ENCODE data around the gene CDCP2. TPM values are rescaled to one million over a fixed set of nuclear protein-coding genes. Genes with fewer than 3 reads are reported as not detected.

CDCP2 gene
- total and polyA plus RNA-seq, 2 of the 8 experiments (the other 6 are each of a cell fraction or from before 2014, with no cell fraction given) = not detected

- Histone ChIP-seq H3K9ac (replicated peaks in 1 of 4; ENCODE audit: extremely low read depth in 1 of 4, low read depth in 3 of 4, low read length in 3 of 4) (no peak overlapping the region), H3K23me2 (ENCODE audit: low read depth, low read length) (no peaks in the 10 kb centered on the region), H3K79me1 (ENCODE audit: low read depth, low read length) (0 out of 2 replicates have a peak, but pooled peaks cover 2% of the 10 kb centered on the region), H3K56ac (replicated peaks; ENCODE audit: insufficient read length, low read depth, low read length) (no peak overlapping the region), H3K4me1 (replicated peaks in 1 of 4; ENCODE audit: control insufficient read depth in 3 of 4, insufficient read depth in 4 of 4, low read length in 3 of 4) (no peaks in the 10 kb centered on the region), H3K4ac (replicated peaks; ENCODE audit: insufficient read length, low read depth, low read length) (no peak overlapping the region), H2BK15ac (ENCODE audit: low read length) (no peak overlapping the region), H2BK120ac (replicated peaks; ENCODE audit: low read depth, low read length) (no peak overlapping the region), H4K20me1 (replicated peaks in 1 of 2; ENCODE audit: control insufficient read depth in 1 of 2, insufficient read depth in 2 of 2, low read length in 2 of 2) (peaks cover 0 to 2% of the 10 kb centered on the region in 2 experiments), H3K18ac (ENCODE audit: extremely low read depth, low read length) (no peak overlapping the region), H3K27ac (ENCODE audit: low read depth, low read length) (no peak overlapping the region), H4K91ac (replicated peaks; ENCODE audit: insufficient read length, low read length) (no peak overlapping the region), H2BK5ac (ENCODE audit: low read depth, low read length) (no peak overlapping the region), H2BK12ac (ENCODE audit: low read depth, low read length) (no peak overlapping the region), H2BK20ac (ENCODE audit: low read length) (no peak overlapping the region), H3K23ac (ENCODE audit: insufficient read length) (no peak overlapping the region), H3K9me3 (ENCODE audit: insufficient read depth in 2 of 2, low read depth in 1 of 2, low read length in 1 of 2) (no peaks in the 10 kb centered on the region), H3K79me2 (ENCODE audit: control insufficient read depth in 1 of 2, insufficient read depth in 2 of 2, low read length in 2 of 2) (no peaks in the 10 kb centered on the region), H3K36me3 (ENCODE audit: control insufficient read depth in 2 of 4, insufficient read depth in 4 of 4, low read length in 3 of 4) (peaks cover 0 to 9% (median 5%) of the 10 kb centered on the region in 4 experiments; a peak in 3 of 8 replicates), H2AFZ (ENCODE audit: low read length) (no peak overlapping the region), H3K4me2 (ENCODE audit: insufficient read depth in 1 of 2, low read depth in 2 of 2, low read length in 2 of 2) (no peak overlapping the region), H3K27me3 (replicated peaks in 1 of 4; ENCODE audit: control insufficient read depth in 3 of 4, extremely low read depth in 1 of 4, insufficient read depth in 3 of 4, low read length in 3 of 4) (no peaks in the 10 kb centered on the region), H2AK5ac (ENCODE audit: low read depth, low read length) (no peak overlapping the region), H3K14ac (ENCODE audit: insufficient read length) (no peak overlapping the region), H3K4me3 (ENCODE audit: extremely low read depth in 1 of 4, insufficient read depth in 2 of 4, low read depth in 3 of 4, low read length in 4 of 4) (no peak overlapping the region), H4K8ac (ENCODE audit: extremely low read depth, insufficient read depth, low read length) (no peak overlapping the region), H4K5ac (ENCODE audit: insufficient read length, low read depth, low read length) (no peak overlapping the region)
- CTCF ChIA-PET (ENCODE audit: partially characterized antibody) = interaction anchor here (1.1 to 4.0 kb wide), 5 partner anchors 9 to 54 kb away, joined by 3 to 26 read pairs (median 3); no protein-coding TSS in a partner anchor
- 88% methylated on average over 1 of the region's 1 CpG; no CpG with 5 or more reads in 1 of the 2 experiments for WGBS, 2 experiments (ENCODE audit: extremely low coverage in 1 of 2, insufficient coverage in 1 of 2, insufficient read length in 1 of 2, insufficient replicate concordance in 2 of 2, low coverage in 1 of 2, low lambda C conversion rate in 2 of 2, missing lambda C conversion rate in 1 of 2)
- POLR2A ChIA-PET (ENCODE audit: partially characterized antibody) = interaction anchor here (1.4 to 1.6 kb wide), 2 partner anchors 12 to 70 kb away, joined by 3 to 4 read pairs; no protein-coding TSS in a partner anchor
- no peak for FAIRE-seq
- no peak for DNase-seq (ENCODE audit: low read depth in 1 of 2, low spot score in 2 of 2)
- no peak for TF ChIP-seq NRF1 (IDR thresholded peaks at IDR 0.05; ENCODE audit: low read depth, low read length)
- TF ChIP-seq EP300 (IDR thresholded peaks at IDR 0.05; ENCODE audit: borderline replicate concordance in 1 of 2, low read depth in 2 of 2, low read length in 2 of 2) = no peak
Measured at GRCh38 chr1:54191525-54191924, 38.7 kb upstream of the CDCP2 start.

All from H1 (cell line).